H9 (cell line): Measurements from ENCODE around the gene RMND5A. TPM values are rescaled to one million over a fixed set of nuclear protein-coding genes. Genes with fewer than 3 reads are reported as not detected.

ENCODE experiments used
- DNase-seq: peaks from one replicate; pipeline ENCODE4 v3.0.0-alpha.2; 2017
- H2AFZ ChIP-seq: one replicate; pipeline ENCODE4 v1.6.1; 2013; ENCODE audit warnings: mild to moderate bottlenecking, low read length, control low read depth, moderate library complexity
- H2AK5ac ChIP-seq: 2 replicates; pipeline ENCODE4 v1.6.1; 2013; ENCODE audit warnings: low read length, control low read depth, mixed read lengths; ENCODE audit not compliant: insufficient read length
- H2BK120ac ChIP-seq: one replicate; pipeline ENCODE4 v1.6.1; 2013; ENCODE audit warnings: low read depth, mild to moderate bottlenecking, low read length, control low read depth, inconsistent platforms; ENCODE audit not compliant: poor library complexity, severe bottlenecking
- H2BK12ac ChIP-seq: 2 replicates; pipeline ENCODE4 v1.6.1; 2013; ENCODE audit warnings: low read length, control low read depth, mixed read lengths, low read depth; ENCODE audit not compliant: insufficient read length
- H2BK15ac ChIP-seq: 2 replicates; pipeline ENCODE4 v1.6.1; 2013; ENCODE audit warnings: low read depth, low read length, control low read depth
- H2BK20ac ChIP-seq: one replicate; pipeline ENCODE4 v1.6.1; 2013; ENCODE audit warnings: low read depth, mild to moderate bottlenecking, low read length, control low read depth, inconsistent platforms; ENCODE audit not compliant: poor library complexity, severe bottlenecking
- H2BK5ac ChIP-seq: 2 replicates; pipeline ENCODE4 v1.6.1; 2013; ENCODE audit warnings: low read length, control low read depth, mixed read lengths; ENCODE audit not compliant: insufficient read length
- H3K14ac ChIP-seq: 2 replicates; pipeline ENCODE4 v1.6.1; 2013; ENCODE audit warnings: low read length, control low read depth; ENCODE audit not compliant: insufficient read depth
- H3K18ac ChIP-seq: 2 replicates; pipeline ENCODE4 v1.6.1; 2013; ENCODE audit warnings: low read depth, mild to moderate bottlenecking, mixed read lengths, low read length, control low read depth; ENCODE audit not compliant: insufficient read length
- H3K23ac ChIP-seq: 2 replicates; pipeline ENCODE4 v1.6.1; 2013; ENCODE audit warnings: low read length, control low read depth, mixed read lengths, low read depth; ENCODE audit not compliant: insufficient read length
- H3K23me2 ChIP-seq: 2 replicates; pipeline ENCODE4 v1.6.1; 2013; ENCODE audit warnings: low read depth, mild to moderate bottlenecking, mixed read lengths, low read length, control low read depth; ENCODE audit not compliant: insufficient read length, poor library complexity, severe bottlenecking
- H3K27ac ChIP-seq: 2 replicates; pipeline ENCODE4 v1.5.1; 2013; ENCODE audit warnings: low read length, control low read depth, mixed read lengths, low read depth; ENCODE audit not compliant: insufficient read length
- H3K27me3 ChIP-seq: 2 replicates; pipeline ENCODE4 v1.6.1; 2013; ENCODE audit warnings: low read length, control low read depth, inconsistent platforms; ENCODE audit not compliant: insufficient read depth
- H3K4ac ChIP-seq: 2 replicates; pipeline ENCODE4 v1.6.1; 2013; ENCODE audit warnings: low read depth, mild to moderate bottlenecking, control low read depth, inconsistent platforms, low read length, moderate library complexity
- H3K4me1 ChIP-seq: 2 replicates; pipeline ENCODE4 v1.6.1; 2013; ENCODE audit warnings: low read length, control low read depth, inconsistent platforms; ENCODE audit not compliant: insufficient read depth
- H3K4me2 ChIP-seq: 2 replicates; pipeline ENCODE4 v1.6.1; 2013; ENCODE audit warnings: low read length, control low read depth, mixed read lengths; ENCODE audit not compliant: insufficient read length, insufficient read depth
- H3K56ac ChIP-seq: 2 replicates; pipeline ENCODE4 v1.6.1; 2013; ENCODE audit warnings: low read depth, mild to moderate bottlenecking, mixed read lengths, low read length, control low read depth; ENCODE audit not compliant: insufficient read length
- H3K79me1 ChIP-seq: 2 replicates; pipeline ENCODE4 v1.6.1; 2013; ENCODE audit warnings: low read depth, mild to moderate bottlenecking, moderate library complexity, low read length, control low read depth, inconsistent platforms; ENCODE audit not compliant: insufficient read depth, poor library complexity, severe bottlenecking
- H3K79me2 ChIP-seq: 2 replicates; pipeline ENCODE4 v1.6.1; 2013; ENCODE audit warnings: low read length, control low read depth, inconsistent platforms; ENCODE audit not compliant: insufficient read depth
- H3K9ac ChIP-seq: 2 replicates; pipeline ENCODE4 v1.6.1; 2013; ENCODE audit warnings: low read length, control low read depth, mixed read lengths; ENCODE audit not compliant: insufficient read length; ENCODE audit errors: extremely low read depth
- H3K9me3 ChIP-seq: one replicate; pipeline ENCODE4 v1.6.1; 2013; ENCODE audit warnings: low read depth, low read length, inconsistent platforms; ENCODE audit not compliant: control insufficient read depth
- H3T11ph ChIP-seq: one replicate; pipeline ENCODE4 v1.6.1; 2013; ENCODE audit warnings: mild to moderate bottlenecking, low read length, control low read depth, inconsistent platforms
- H4K20me1 ChIP-seq: one replicate; pipeline ENCODE4 v1.6.1; 2013; ENCODE audit not compliant: control insufficient read depth, insufficient read length, insufficient read depth
- H4K5ac ChIP-seq: 2 replicates; pipeline ENCODE4 v1.6.1; 2013; ENCODE audit warnings: low read depth, mild to moderate bottlenecking, mixed read lengths, low read length, control low read depth; ENCODE audit not compliant: insufficient read length
- H4K8ac ChIP-seq: replicated peaks from 2 replicates; pipeline ENCODE4 v1.6.1; 2013; ENCODE audit warnings: low read length, control low read depth, mixed read lengths, low read depth; ENCODE audit not compliant: insufficient read length
- H4K91ac ChIP-seq: 2 replicates; pipeline ENCODE4 v1.6.1; 2013; ENCODE audit warnings: low read depth, mild to moderate bottlenecking, moderate library complexity, mixed read lengths, low read length, control low read depth; ENCODE audit not compliant: insufficient read length
- H3K27ac Mint-ChIP-seq, 3 experiments: 2 replicates in 2 of 3; 3 replicates in 1 of 3; pipeline ENCODE4 v1.8.0; 2020 to 2021; ENCODE audit warnings: mixed read lengths in 3 of 3, mild to moderate bottlenecking in 1 of 3, moderate library complexity in 1 of 3
- H3K27me3 Mint-ChIP-seq: 2 replicates; pipeline ENCODE4 v1.8.0; 2021; ENCODE audit warnings: low read depth, mild to moderate bottlenecking, moderate library complexity, mixed read lengths
- H3K36me3 Mint-ChIP-seq, 3 experiments: 2 replicates in 2 of 3; 3 replicates in 1 of 3; pipeline ENCODE4 v1.8.0; 2020 to 2021; ENCODE audit warnings: low read depth in 3 of 3, mixed read lengths in 3 of 3; ENCODE audit not compliant: insufficient read depth in 1 of 3
- H3K4me1 Mint-ChIP-seq, 2 experiments: 2 replicates each; pipeline ENCODE4 v1.8.0; 2020; ENCODE audit warnings: mixed read lengths in 2 of 2
- H3K4me3 Mint-ChIP-seq, 2 experiments: 2 replicates in 1 of 2; 3 replicates in 1 of 2; pipeline ENCODE4 v1.8.0; 2020 to 2021; ENCODE audit warnings: mild to moderate bottlenecking in 2 of 2, mixed read lengths in 2 of 2, moderate library complexity in 1 of 2
- H3K9me3 Mint-ChIP-seq, 2 experiments: 2 replicates in 1 of 2; 3 replicates in 1 of 2; pipeline ENCODE4 v1.8.0; 2020; ENCODE audit warnings: mild to moderate bottlenecking in 2 of 2, mixed read lengths in 2 of 2, moderate library complexity in 1 of 2
- CTCF ChIP-seq: fragments of 200-600 bp; sonication (generic); conservative IDR thresholded peaks from 3 replicates; pipeline ENCODE4 v1.8.0; 2021; ENCODE audit warnings: antibody characterized with exemption, mild to moderate bottlenecking
- total RNA-seq: library from RNA; stranded (reverse); gene quantifications from 2 replicates; pipeline ENCODE4 v1.2.1, GENCODE V29; 2021

RMND5A gene
- total RNA-seq, 1 experiment from 2014 or later: 48.8 TPM

GRCh38 chr2:86753606-86754005 is 33.5 kb downstream of the RMND5A start:
- no peak overlapping the region for H3K27ac Mint-ChIP-seq
- peaks cover 5% of the 10 kb centered on the region; the same call in 1 of the 2 replicates for H3K79me2 ChIP-seq
- H3K23ac ChIP-seq: no peak overlapping the region

More at GRCh38 chr2:86753606-86754005, 33.5 kb downstream of the RMND5A start:
- H3K9me3 Mint-ChIP-seq: peaks cover 17 to 19% of the 10 kb centered on the region in 2 experiments
- Histone ChIP-seq H2BK15ac (no peak overlapping the region), H3K9me3 (peaks cover 6% of the 10 kb centered on the region), H3K9ac (no peak overlapping the region), H3K4me1 (no peaks in the 10 kb centered on the region), H4K91ac (no peak overlapping the region), H4K5ac (no peak overlapping the region), H3K4me2 (no peak overlapping the region), H4K8ac (no peak overlapping the region), H2AFZ (no peak overlapping the region), H2BK5ac (no peak overlapping the region), H2AK5ac (no peak overlapping the region), H4K20me1 (no peaks in the 10 kb centered on the region), H3K18ac (no peak overlapping the region), H3K56ac (no peak overlapping the region), H2BK120ac (no peak overlapping the region), H3K4ac (no peak overlapping the region), H3T11ph (no peak overlapping the region), H3K79me1 (peaks cover 7% of the 10 kb centered on the region), H3K27ac (no peak overlapping the region), H3K27me3 (no peaks in the 10 kb centered on the region), H2BK12ac (no peak overlapping the region), H3K14ac (no peak overlapping the region), H3K23me2 (no peaks in the 10 kb centered on the region), H2BK20ac (no peak overlapping the region)
- DNase-seq: no peak
- peaks cover 4% of the 10 kb centered on the region in 2 experiments for H3K4me1 Mint-ChIP-seq
- H3K4me3 Mint-ChIP-seq: no peak overlapping the region
- H3K27me3 Mint-ChIP-seq: no peaks in the 10 kb centered on the region
- peaks cover 46 to 64% (median 52%) of the 10 kb centered on the region in 3 experiments for H3K36me3 Mint-ChIP-seq
- TF ChIP-seq CTCF: no peak
